Stimulated activated CD4-positive, alpha-beta T cell treated with anti-CD3 and anti-CD28 coated beads, Interleukin-2, amount 100 ng/mL, for 48 hours (primary cell): ENCODE results near the gene USP19.

ENCODE experiments used
- DNase-seq, 2 donors: peaks; one replicate each; pipeline ENCODE4 v3.0.0-alpha.2; 2020

Gene USP19, protein sequence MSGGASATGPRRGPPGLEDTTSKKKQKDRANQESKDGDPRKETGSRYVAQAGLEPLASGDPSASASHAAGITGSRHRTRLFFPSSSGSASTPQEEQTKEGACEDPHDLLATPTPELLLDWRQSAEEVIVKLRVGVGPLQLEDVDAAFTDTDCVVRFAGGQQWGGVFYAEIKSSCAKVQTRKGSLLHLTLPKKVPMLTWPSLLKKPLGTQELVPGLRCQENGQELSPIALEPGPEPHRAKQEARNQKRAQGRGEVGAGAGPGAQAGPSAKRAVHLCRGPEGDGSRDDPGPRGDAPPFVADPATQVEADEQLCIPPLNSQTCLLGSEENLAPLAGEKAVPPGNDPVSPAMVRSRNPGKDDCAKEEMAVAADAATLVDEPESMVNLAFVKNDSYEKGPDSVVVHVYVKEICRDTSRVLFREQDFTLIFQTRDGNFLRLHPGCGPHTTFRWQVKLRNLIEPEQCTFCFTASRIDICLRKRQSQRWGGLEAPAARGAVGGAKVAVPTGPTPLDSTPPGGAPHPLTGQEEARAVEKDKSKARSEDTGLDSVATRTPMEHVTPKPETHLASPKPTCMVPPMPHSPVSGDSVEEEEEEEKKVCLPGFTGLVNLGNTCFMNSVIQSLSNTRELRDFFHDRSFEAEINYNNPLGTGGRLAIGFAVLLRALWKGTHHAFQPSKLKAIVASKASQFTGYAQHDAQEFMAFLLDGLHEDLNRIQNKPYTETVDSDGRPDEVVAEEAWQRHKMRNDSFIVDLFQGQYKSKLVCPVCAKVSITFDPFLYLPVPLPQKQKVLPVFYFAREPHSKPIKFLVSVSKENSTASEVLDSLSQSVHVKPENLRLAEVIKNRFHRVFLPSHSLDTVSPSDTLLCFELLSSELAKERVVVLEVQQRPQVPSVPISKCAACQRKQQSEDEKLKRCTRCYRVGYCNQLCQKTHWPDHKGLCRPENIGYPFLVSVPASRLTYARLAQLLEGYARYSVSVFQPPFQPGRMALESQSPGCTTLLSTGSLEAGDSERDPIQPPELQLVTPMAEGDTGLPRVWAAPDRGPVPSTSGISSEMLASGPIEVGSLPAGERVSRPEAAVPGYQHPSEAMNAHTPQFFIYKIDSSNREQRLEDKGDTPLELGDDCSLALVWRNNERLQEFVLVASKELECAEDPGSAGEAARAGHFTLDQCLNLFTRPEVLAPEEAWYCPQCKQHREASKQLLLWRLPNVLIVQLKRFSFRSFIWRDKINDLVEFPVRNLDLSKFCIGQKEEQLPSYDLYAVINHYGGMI (N-terminal part only)

DNA sequence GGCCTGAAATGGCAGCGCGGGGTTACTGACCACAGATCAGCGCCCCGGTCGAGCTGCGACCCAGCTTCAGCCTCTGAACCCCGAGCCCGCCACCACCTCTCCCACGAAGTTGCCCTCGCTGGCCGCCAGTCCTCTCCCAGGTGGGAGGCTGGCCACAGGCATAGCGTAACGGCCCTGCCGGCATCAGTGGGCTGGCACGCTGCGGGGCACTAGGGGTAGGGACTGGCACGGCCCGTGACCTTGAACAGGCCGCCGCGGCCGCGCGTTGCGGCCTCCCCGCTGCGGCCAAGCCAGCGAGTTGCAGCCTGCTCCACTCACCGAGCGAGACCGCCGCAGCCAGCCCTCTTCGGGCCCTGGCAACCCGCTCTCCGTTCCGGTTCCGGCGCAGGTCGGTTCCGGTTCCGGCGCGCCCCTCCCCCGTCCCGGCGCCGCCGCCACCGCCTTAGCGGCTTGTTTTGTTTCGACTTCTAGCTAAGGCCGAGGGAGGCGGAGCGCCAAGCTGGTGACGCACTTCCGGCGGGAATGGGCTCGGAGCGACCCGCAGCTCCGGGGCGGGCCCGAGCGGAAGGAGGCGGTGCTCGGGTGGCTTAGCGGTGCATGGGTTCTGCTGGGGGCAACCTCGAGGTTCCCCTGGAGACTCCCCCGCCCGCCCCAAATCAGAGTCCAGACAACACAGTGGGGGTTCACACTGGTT, at the start of gene USP19:
Gene USP19 (minus strand): TSS at position 386 of the 694 bp plus-strand sequence. CDS start 1,678 bp downstream, outside the sequence.
- DNase-seq, result peak; percentile 92

DNA sequence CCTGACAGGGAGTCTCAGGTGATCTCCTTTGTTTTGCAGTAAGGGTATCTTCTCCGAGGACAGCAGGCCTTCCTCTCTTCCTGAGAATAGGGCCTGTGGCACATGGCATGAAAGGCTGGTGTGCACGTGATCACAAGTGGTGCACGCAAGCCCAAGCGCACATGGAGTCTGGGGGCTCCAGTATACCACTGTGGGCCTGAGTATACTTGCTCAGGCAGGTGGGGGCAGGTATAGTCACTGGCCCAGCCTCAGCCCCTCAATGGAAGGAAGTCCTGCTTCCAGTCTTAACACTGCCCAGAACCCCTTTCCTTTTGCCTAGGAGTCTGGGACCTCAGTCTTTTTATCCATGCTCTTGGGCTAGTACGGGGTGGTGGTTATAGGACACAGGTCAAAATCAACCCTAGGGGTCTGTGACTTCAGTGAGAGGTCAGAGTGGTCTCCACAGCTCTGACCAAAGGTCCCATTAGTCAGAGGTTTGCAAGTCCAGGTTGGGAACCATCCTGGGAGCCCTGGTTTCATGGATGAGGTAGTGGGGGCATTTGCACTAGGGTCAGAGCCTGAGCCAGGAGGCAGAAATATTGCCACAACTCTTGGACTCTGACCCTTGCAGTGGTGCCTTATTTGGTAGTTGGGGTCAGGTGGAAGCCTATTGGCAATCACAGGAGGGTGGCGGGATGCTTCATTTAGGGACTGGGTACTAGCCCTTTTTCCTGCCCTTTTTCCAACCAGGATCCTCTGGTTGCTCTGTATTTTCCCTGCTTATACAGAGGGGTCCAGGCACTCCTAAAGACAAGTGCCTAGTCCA, 46.3 kb upstream of the USP19 start:
- DNase-seq, result peak in 1 of 2 donors; percentile 14

DNA sequence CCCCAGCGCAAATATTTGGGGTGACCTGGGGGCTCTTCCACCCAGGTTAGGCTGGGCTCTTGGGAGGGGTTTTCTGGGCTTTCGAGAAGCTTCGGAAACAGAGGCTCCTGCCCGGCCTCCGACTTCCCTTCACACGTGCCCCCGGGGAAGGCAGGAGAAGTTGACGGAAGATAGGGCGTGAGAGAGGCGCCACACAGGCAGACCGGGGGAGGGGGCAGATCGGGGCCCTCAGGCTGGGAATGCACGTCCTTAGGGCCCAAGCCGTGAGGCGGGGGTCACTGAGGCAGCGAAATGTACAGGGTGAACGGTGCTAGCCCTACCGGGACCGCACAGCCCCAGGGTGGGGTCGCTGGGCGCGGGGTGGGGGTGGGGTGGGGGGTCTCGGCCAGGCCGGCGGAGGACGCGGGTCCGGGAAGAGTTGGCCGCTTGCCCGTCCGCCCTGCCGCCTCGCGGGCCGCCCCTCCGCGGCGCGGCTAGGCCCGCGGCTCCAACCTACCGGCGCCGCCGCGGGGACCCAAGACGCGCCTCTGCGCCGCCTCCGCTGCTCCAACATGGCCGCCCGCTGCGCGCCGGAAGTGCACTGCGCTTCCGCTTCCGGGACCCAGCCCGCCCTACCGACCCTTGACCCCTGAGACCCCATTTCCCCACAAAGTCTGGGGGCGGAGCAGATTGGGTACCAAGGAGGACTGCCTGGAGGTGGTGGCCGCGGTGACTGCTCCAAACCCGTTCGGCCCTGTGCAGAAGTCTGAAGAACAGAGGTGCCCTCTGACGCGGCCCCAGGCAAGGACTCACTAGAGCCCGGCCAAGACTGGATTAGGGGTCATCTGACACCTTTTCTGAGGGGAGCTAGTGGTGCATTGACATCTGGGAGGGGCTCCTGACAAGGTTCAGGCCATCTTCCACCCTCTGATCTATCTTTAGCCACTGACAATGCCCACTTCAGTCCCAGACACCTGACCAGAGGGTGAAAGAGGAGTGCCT, 45.4 kb upstream of the USP19 start, which contains the start of gene CCDC71:
Gene CCDC71 (minus strand): TSS at position 561 of the 981 bp plus-strand sequence. CDS start 2,123 bp downstream, outside the sequence.
- peak; percentile 64 to 77 for DNase-seq

DNA sequence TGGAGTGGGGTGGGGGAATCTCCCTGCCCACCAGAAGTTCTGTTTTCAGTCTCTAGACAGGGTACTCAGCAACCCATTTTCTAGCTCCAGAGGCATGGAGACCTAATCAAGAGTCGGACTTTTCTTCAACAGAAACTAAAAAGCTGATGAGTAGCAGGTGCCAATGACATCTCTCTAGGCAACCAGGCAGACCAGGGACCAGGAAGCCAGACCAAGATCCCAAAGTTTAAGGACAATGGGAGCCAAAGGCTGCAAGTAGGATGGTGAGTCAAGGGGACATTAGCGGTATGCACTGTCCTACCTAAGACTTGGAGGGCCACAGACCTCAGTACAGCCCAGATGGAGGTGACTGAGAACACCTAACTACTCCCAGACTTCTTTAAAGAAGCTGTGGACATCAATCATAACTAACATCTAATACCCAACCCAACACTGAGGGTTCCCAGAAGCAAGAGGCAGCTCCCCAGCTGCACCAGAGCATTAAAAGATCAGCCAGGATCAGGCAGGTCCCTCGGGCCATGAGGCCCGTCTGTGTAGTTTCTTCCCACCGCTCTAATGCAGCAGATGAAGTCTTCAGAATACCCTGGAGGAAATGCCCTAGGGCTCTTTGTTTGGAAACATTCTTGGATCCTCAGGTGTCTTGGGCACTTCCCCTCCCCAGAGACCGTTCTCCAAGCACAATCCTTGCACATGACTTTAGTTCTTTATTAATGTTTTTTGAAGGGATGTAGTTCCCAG, 44.5 kb upstream of the USP19 start:
- no peak for DNase-seq

DNA sequence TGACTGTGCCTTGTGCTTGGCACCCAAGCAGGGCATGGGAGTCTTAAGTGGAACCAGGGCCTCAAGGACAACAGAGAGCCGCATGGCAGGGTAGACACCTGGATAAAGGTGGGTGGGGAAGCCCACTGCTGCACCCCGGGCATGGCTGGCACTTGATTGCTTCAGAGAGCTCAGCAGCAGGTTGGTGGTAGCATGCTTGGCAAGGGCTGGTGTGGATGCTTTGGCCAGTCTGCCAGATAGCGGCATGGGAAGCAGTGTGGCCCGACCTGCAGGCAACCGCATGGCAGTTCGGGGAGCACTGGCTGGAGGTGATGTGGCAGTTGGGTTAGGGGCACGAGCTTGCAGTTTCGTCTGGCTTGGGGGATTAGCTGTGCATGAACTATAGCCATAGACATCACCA, 43.0 kb upstream of the USP19 start:
- no peak for DNase-seq

DNA sequence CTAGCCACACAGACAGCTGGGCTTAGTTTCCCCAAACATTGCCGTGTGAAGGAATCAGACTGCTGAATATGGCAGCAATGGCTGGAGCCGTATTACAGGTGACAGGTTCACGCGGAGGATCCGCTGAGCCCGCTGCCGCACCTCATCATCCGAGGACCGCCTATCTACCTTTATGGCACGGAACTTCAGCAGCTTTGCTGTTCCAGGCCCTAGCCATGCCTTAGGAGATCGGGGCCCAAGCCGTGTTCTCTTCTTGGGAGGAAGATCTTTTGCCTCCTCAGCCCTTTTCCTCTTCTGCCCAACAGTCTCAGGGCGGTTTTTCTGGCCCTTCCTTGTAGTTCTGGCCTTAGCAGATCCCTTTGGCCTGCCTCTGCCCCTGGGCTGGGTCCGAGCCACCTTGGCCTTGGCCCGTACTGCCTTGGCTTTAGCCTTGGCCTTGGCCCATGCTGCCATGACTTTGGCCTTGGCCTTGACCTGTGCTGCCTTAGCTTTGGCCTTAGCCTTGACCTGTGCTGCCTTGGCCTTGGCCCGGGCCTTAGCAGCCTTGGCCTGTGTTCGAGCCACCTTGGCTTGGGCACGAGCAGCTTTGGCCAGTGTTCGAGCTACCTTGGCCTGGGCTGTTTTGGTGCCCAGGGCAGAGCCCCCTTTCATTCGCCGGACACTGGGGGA, 42.3 kb upstream of the USP19 start:
- DNase-seq, result no peak

DNA sequence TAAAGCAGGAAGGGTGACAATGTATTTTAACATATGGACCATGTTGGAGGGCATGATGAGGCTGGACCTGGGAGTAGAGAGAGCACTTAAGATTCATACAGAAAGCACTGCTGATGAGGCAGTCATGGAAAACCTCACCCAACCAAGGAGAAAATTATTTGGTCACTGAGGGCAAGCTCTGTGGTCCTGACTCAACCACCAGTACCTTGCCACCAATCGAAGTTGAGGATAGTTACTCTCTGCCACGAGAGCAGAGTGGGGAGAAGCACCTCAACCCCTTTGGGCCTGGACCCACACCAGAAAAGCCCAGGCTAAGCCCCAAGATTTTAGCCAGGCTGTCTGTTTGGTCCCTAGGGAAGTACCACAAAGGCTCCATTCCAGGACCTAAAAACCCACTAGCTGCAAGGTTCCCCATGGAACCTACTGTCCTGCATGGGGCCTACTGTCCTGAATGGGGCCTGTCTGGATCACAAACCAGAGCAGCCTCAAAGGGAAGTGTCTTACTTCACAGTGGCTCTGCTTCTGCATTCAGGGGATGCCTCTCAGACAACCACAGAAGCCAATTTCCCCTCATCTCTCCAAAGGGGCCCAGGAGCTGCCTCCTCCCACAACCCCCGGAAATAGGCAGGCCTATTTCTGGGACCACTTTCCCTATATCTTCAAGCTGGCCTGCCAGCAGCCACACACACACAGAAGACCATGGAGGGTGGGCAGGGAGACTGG, 41.3 kb upstream of the USP19 start:
- DNase-seq, result no peak

DNA sequence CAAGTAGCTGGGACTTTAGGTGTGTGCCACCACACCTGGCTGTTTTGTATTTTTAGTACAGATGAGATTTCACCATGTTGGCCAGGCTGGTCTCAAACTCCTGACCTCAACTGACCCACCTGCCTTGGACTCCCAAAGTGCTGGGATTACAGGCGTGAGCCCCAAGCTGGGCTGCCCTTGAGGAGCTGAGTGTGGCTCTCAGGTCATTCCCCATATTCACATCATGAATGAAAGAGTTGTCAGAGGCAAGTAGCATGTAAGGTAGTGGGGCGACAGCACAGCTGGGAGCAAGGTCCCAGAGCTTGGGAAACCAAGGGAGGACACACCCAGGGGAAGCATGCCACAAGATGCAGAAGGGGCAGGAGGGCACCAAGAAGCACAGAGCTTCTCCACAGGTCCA, 40.6 kb upstream of the USP19 start:
- no peak for DNase-seq

DNA sequence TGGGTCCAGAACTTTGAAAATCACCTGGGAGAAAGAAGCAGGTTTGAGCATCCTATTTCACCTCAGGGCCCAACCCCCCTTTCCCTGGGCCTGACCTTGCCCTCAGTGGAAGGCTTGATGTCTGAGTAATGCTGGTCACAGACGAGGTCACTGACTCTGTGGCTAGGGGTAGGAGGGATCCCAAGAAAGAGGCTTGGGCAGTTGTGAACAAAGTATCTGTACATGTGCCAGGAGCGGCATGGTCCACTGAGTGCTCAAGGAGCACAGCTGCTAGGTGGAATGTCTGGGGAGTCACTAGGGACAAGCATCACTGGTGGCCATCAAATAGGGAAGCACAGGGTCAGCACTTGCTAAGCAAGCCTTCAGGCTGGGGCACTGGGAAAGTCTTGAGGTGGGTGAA, 38.2 kb upstream of the USP19 start:
- DNase-seq, result no peak

DNA sequence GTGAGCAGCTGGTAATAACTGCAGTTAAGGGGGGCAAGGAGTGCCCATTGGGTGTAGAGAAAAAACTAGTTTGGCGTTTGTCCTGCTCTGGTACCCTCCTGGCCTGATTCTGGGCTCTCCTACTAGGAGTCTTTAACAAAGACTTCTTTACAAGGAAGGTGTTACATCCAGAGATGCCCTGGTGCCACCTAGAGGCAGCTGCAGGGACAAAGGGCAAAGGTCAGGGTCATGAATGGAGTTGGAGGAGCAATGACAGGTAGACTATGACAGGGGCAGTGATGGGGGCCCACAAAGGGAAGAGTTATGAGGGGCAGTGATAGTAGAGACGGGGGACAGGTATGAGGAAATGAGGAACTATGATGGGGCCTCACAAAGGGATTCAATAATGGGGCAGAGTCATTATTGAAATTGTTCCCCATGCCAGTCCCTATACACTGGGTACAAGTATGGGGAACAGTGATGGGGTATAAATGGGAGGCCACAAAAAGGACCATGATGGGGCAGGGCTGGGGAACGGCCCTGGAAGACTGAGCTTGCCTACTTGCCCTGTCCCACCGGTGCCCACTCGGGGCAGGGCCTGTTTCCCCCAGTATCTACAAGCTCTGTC, 37.6 kb upstream of the USP19 start:
- peak; percentile 48 to 49 for DNase-seq

DNA sequence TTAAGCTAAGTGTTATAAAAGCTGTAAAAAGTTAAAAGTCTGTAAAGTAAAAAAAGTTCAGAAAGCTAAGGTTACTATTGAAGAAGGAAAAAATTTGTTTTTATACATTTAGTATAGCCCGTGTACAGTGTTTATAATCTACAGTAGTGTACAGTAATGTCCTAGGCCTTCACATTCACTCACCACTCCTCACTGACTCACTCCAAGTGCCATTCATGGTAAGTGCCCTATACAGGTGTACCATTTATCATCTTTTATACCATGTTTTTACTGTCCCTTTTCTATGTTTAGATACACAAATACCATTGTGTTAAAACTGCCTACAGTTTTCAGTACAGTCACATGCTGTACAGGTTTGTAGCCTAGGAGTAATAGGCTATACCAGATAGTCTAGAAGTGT, 36.7 kb upstream of the USP19 start:
- no peak for DNase-seq

DNA sequence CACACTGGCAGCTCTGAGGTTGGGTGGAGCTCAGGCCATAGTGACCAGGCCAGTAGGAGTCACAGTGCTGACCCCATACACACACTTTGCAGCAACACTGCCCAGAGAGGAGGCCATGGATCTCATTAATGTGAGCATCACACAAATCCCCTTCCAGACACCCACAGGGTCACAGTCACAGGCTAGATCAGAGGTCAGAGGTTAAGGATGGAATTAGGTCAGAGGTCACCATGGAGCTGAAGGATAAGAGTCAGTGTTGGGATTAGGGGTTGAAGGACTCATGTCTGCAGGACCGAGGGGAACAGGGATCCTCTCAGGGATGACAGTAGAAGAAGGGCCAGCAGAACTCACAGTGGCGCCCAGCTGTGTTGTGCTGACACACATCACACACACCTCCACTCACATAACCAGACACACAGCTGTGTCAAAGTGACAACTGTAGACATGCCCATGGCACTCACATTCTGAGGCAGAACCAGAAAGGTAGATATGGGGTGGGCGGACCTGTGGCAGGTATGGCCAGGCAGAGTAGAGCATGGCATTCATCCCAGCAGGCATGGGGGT, 32.8 kb upstream of the USP19 start:
- no peak for DNase-seq

DNA sequence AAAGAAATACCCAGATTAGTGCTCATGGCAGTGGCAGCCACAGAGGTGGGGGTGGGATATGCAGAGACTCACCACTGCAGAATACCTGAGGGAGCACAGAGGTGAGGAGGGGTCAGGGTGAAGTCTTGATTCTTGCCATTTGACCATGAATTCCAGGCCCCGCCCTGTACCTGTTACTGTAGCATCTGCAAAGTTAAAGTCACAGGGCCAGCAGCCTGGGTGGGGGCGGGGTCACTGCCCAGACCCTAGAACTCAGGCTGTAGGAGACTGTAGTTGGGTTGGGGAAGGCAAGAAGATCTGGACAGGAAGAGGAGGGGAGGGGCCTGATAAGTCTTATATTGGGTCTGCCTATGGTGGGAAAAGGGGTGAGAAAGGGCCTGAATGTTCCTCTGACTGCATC, 31.0 kb upstream of the USP19 start:
- no peak for DNase-seq

DNA sequence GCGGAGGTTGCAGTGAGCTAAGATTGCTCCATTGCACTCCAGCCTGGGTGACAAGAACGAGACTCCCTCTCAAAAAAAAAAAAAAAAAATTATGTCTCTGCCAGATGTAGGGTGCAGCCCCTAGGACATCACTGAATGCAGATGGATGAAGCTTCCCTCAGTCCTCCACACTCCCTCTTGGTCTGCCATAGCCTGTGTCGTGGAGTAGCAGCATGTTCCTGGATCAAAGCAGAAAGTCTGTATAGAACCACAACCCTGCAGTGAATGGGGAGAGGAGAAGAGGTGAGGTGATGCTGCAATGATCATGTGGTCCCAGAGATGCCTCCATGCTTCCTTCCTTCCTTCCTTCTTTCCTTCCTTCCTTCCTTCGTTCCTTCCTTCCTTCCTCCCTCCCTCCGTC, 27.5 kb upstream of the USP19 start:
- DNase-seq, result no peak

DNA sequence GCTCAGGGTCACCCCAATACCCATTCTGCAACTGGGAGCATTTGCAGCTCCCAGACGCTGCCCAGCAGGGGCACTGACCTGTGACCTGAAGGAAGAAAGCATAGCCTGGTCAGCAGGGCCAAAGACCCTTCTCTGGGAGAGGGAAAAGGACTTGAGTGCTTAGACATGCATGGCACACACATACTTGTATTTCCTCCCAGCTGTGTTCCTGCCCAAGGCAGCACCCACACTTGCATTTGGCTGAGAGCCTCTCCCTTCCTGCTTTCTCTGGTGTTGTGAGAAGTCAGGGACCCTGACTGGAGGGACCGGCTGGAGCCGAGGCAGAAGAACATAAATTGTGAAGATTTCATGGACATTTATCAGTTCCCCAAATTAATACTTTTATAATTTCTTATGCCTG, 19.5 kb upstream of the USP19 start:
- DNase-seq, result no peak

DNA sequence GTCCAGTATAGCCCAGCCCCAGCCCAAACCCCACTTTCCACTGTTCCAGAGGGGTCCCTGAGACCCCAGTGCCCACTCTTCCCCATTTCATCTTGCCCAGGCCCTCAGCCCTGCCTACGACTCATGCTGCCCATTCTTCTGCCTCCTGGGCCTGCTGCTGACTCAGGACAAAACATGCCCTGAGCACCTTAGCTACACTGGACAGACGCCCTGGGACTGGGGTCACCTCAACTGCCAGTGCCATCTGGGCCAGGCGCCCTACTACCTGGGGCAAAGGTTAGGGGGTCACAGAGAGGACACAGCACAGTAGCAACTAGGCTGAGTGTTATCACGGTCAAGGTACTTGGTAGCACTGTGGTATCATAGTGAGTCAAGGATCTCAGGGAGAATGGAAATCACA, 14.9 kb upstream of the USP19 start:
- DNase-seq, result no peak
